Measurements from ENCODE around the gene SERPINE2.
"Not testable (repeated sequence)": the region's sequence is repeated elsewhere in the genome, so short reads cannot be mapped to it uniquely, and the experiment has no call there.

The SERPINE2 gene

GRCh38 chr2:223944703-223945531, 94.2 kb downstream of the SERPINE2 start, which contains the start of gene WDFY1:
Gene WDFY1, minus strand, starts transcription at chr2:223945335. Its CDS starts 51 bp downstream, at chr2:223945284.
- in situ Hi-C loops (cut with HindIII; ENCODE audit: low sequenced_read_pairs), result no loop called here

GRCh38 chr2:223944166-223944702, 94.9 kb downstream of the SERPINE2 start:
- in situ Hi-C loops (cut with HindIII; ENCODE audit: low sequenced_read_pairs), result no loop called here

GRCh38 chr2:223943561-223944008, 95.5 kb downstream of the SERPINE2 start:
- in situ Hi-C loops (cut with HindIII; ENCODE audit: low sequenced_read_pairs), result no loop called here

- in situ Hi-C loops (cut with HindIII; ENCODE audit: low sequenced_read_pairs), result no loop called here
Observed at GRCh38 chr2:223943135-223943534, 96.0 kb downstream of the SERPINE2 start.

DNA sequence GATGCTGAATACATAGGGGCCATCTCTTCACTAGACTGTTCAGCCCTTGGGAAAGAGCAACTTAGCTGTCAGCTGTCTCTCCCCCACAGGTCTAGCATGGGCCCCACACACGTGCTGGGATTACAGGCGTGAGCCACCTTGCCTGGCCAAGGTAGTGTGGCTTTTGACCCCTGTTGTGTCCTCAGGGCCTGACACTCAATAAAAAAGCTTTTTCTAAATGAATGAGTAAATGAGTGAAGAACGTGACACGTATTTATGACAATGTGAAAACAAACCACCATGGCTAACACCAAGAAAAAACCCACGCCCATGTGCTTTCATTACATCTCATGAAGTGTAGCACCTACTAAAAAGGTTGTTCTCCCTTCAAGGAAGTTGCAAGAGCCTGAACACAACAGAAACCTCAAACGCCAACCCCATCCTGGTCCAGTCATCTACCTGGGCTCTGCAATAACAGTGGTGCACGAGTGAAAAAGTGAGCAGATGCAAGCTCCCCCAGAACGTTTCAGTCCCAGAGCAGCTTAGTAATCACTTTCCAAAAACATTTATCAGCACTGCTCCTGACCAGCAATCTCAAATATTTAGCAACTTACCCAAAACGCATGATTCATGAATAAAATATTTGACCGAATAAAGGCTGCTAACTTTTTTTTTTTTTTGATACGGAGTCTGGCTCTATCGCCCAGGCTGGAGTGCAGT, 97.4 kb downstream of the SERPINE2 start:
- in situ Hi-C loops (cut with HindIII; ENCODE audit: low sequenced_read_pairs), result no loop called here

GRCh38 chr2:223939438-223939837, 99.6 kb downstream of the SERPINE2 start:
- in situ Hi-C loops (cut with HindIII; ENCODE audit: low sequenced_read_pairs), result not testable (repeated sequence)

DNA sequence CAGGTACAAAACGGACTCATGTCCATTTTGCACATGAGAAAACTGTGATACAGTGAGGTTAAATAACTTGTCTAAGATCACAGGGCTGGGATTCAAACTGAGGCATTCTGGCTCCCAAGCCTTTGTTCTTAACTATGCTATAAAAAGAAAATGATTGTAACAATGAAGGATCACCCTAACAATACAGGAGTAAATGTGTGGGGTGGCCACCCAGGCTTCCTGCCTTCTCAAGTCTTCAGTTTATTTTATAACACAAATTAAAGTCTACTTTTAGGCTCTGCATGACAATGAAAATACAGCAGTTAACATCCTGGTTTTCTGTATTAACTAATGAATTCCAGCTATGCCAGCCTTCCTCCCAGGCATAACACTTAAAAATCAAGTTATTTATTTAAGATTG, 101.6 kb downstream of the SERPINE2 start:
- in situ Hi-C loops (cut with HindIII; ENCODE audit: low sequenced_read_pairs), result no loop called here

DNA sequence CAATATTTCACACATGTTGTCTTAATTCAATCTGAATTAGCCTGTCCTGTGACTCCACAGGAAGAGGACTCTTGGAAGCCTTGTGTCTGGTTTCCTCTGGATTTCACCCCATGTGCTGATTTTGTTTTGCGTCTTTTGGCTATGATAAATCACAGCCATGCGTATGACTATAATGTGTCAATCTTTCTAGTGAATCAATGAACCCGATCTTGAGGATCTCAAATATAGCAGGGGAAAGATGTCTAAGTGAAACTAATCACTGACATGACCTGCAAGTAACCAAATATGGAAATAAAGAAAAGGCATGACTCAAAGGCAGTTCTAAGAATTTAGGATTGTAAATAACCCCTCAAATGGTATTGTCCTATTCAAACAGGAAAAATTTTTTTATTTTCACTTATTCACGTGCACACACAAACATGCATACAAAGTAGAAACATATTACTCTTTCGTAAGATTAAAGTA, 102.2 kb downstream of the SERPINE2 start:
- in situ Hi-C loops (cut with HindIII; ENCODE audit: low sequenced_read_pairs), result no loop called here

GRCh38 chr2:223935459-223936125, 103.5 kb downstream of the SERPINE2 start:
- in situ Hi-C loops (cut with HindIII; ENCODE audit: low sequenced_read_pairs), result no loop called here

GRCh38 chr2:223934870-223935269, 104.2 kb downstream of the SERPINE2 start:
- in situ Hi-C loops (cut with HindIII; ENCODE audit: low sequenced_read_pairs), result no loop called here

DNA sequence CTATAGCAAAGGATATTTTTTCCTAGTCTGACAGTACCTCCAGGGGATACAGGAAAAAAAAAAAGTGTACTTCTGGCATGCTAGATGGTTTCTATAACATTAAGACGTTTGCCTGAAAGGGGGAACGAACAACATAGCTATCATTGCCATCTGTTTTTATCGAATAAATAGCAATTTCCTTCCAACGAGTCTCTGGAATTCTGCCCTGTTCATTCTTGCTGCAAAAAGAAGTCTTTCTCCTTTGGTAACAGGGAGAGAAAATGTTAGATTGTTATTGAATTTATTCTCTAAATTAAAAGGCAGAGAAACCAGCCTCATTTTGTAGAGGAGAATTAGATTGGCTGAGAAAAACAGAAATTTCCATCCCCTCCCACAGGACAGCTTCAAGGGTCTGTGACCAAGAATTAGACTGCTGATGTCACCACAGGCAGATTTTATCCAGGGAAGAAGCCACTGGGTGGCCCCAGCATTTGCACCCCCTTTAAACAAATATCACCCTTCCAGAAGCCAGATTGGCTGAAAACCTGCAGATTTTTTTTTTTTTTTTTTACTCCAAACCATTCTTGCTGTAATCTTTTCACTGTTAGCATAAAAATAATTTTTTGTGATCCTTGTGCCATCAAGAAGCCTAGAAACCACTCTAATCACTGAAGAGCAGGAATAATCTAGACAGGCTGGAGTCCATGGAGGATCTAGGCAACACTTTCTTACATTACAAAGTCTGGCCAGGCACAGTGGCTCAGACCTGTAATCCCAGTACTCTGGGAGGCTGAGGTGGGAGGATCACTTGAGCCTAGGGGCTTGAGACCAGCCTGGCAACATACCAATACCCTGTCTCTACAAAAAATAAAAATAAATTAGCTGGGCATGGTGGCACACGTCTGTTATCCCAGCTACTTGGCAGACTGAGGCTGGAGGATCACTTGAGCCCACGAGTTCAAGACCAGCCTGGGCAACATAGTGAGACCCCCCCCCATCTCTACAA, 106.0 kb downstream of the SERPINE2 start:
- in situ Hi-C loops (cut with HindIII; ENCODE audit: low sequenced_read_pairs), result no loop called here

- in situ Hi-C loops (cut with HindIII; ENCODE audit: low sequenced_read_pairs), result no loop called here
Observed at GRCh38 chr2:223930103-223930976, 108.7 kb downstream of the SERPINE2 start.

- in situ Hi-C loops (cut with HindIII; ENCODE audit: low sequenced_read_pairs), result no loop called here
Observed at GRCh38 chr2:223929571-223930102, 109.4 kb downstream of the SERPINE2 start.

GRCh38 chr2:223928113-223929006, 110.7 kb downstream of the SERPINE2 start:
- in situ Hi-C loops (cut with HindIII; ENCODE audit: low sequenced_read_pairs), result no loop called here

- in situ Hi-C loops (cut with HindIII; ENCODE audit: low sequenced_read_pairs), result no loop called here
Observed at GRCh38 chr2:223925106-223925505, 114.0 kb downstream of the SERPINE2 start.
